CD4-positive, alpha-beta T cell treated with Interferon gamma for 1 hour (primary cell): ENCODE results near the gene GPBP1L1.
A peak's percentile ranks its signal among the peaks of the same experiment; 100 is the strongest.
"Not testable (repeated sequence)": the region's sequence is repeated elsewhere in the genome, so short reads cannot be mapped to it uniquely, and the experiment has no call there.

Source experiments
- DNase-seq: peaks from one replicate; pipeline ENCODE4 v3.0.0-alpha.2; 2020

GPBP1L1 gene, protein sequence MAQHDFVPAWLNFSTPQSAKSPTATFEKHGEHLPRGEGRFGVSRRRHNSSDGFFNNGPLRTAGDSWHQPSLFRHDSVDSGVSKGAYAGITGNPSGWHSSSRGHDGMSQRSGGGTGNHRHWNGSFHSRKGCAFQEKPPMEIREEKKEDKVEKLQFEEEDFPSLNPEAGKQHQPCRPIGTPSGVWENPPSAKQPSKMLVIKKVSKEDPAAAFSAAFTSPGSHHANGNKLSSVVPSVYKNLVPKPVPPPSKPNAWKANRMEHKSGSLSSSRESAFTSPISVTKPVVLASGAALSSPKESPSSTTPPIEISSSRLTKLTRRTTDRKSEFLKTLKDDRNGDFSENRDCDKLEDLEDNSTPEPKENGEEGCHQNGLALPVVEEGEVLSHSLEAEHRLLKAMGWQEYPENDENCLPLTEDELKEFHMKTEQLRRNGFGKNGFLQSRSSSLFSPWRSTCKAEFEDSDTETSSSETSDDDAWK

DNA sequence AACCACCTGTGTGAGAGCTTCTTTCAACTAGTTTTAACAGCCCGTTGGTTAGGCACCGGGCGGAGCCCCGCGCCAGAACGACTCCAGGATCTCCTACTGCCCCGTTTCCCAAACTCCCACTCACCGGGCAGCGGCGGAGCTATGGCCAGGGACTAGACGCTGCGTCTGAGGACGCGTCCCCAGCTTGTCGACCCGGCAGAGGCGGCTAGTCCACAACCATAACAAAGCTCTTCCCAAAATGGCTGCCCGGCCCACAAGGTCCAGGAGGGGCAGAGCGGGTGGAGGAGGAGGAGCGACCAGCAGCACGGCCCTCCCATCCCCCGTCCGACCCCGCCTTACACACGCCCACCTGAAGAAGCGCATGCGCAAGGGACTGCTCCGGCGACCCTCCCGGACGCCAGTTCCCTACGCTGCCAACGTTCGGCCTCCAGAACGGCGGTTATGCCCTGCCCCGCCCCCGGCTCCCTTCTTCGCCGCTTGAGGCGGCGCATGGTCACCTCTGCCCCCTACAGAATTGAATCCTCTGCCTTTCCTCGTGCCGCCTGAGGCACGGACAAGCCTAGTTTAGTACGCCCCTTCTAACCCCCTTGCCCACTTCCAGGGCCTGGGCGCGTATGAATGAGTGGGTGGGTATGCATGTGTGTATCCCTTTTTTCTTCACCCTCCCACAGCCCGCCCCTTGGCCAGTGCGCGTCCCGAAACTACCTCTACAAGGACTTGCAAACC lies at the start of gene GPBP1L1:
GPBP1L1 (minus strand) TSS at position 246 of the 726 bp plus-strand sequence. CDS start 27,446 bp downstream, outside the sequence.
- peak; percentile 96 for DNase-seq

GRCh38 chr1:45730780-45731319 lies 44.5 kb upstream of the GPBP1L1 start:
- DNase-seq = no peak

- DNase-seq = no peak
These were observed 43.9 kb upstream of the GPBP1L1 start for GRCh38 chr1:45730075-45730779.

- DNase-seq = not testable (repeated sequence)
These were observed 39.7 kb upstream of the GPBP1L1 start for GRCh38 chr1:45726007-45726406.

- no peak for DNase-seq
These were observed 37.1 kb upstream of the GPBP1L1 start for GRCh38 chr1:45723248-45723930.

DNA sequence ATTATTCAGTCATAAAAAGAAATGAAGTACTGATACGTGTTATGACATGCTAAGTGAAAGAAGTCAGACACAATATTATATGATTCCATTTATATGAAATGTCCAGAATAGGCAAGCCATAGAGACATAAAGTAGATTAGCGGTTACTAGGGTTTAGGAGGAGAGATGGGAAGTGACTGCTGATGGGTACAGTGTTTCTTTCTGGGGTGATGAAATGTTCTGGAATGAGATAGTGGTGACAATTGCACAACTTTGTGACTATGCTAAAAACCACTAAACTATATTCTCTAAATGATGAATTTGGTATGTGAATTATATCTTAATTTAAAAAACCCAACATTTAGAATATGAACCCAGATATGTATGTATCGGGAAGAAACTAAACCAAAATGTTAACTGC lies 36.5 kb upstream of the GPBP1L1 start:
- no peak for DNase-seq

GRCh38 chr1:45721207-45721606 lies 34.9 kb upstream of the GPBP1L1 start:
- DNase-seq = no peak

DNA sequence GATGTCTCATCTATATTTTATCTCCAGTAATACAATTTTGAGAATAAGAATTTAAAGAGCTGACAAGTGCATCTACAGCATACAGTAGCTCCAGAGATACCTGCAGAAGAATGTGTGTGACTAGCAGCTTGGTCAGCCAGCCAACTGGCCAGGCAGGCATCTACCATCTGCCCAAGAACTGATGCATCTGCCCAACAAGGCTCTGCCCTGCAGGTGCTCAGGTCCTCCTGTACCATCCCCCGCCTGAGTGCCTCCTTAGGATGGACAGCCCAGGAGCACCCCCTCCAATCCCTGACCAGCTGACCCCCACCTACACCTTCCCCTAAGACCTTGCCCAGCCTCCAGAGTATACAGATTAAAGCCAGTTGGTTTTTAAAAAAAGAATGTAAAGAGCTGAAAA lies 32.0 kb upstream of the GPBP1L1 start:
- no peak for DNase-seq

DNA sequence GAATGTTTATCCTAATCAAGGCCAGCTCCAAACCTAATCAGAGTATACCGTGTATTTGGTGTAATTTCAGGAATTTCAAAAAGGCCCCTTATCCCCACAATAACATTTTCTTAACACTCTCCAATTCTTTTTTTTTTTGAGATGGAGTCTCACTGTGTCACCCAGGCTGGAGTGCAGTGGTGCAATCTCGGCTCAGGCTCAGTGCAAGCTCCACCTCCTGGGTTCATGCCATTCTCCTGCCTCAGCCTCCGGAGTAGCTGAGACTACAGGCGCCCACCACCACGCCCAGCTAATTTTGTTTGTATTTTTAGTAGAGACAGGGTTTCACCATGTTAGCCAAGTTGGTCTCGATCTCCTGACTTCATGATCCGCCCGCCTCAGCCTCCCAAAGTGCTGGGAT lies 31.1 kb upstream of the GPBP1L1 start:
- not testable (repeated sequence) for DNase-seq

DNA sequence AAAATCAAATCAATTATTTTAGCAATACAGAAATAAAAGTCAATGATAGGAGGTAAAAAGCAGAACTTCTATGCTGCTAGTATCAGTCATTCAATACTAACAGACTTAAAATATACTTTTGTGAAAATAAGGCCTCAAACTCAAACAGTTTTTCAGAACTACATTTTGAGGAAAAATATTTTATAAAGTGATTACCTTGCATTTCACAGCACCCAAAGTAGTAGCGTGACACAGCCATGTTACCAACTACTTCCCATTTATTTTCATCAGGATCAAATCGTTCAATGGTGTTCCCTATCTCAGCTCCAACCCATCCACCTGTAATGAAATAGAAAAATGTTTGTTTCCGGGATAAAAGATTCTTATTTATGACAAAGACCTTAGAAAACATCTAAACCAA lies 30.4 kb upstream of the GPBP1L1 start:
- DNase-seq = no peak

DNA sequence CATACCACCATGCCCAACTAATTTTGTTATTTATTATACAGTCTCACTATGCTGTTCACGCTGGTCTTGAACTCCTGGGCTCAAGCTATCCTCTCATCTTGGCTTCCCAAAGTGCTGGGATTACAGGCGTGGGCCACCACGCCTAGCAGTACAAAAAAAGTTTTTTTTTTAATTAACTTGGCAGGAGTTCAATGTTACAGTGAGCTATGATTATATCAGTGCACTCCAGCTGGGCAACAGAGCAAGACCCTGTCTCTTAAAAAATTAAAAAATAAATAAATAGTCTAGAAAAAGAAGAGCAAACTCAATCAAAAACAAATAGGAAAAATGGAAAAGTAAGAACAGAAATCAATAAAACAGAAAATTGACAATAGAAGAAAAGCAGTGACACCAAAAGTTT lies 27.4 kb upstream of the GPBP1L1 start:
- no peak for DNase-seq

DNA sequence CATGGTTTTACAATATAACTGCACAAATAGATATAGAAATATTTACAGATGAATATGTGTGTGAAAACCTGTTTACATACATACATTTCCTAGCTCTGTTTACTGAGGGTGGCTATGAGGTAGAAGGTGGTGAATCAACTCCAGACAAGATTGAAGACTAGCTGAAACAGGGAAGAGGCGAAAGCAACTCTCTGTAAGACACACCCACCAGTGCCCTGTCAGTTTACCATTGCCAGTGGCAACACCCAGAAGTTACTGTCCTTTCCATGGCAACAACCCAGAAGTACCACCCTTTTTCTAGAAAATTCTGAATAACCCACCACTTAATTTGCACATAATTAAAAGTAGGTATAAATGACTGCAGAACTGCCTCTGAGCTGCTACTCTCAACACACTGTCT lies 18.3 kb upstream of the GPBP1L1 start:
- no peak for DNase-seq

DNA sequence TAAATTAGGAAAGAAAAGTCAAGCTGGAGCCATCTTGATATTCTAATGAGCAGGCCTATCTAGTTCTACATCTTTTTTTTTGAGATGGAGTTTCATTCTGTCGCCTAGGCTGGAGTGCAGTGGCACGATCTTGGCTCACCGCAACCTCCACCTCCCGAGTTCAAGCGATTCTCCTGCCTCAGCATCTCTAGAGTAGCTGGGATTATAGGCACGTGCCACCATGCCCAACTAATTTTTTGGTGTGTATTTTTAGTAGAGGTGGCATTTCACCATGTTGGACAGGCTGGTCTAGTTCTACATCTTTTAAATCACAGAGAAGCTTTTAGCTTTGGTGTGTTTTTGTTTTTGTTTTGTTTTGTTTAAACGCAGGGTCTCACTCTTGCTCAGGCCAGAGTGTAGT lies 8.5 kb upstream of the GPBP1L1 start:
- DNase-seq = no peak

GRCh38 chr1:45693811-45694210 lies 7.5 kb upstream of the GPBP1L1 start:
- not testable (repeated sequence) for DNase-seq

GRCh38 chr1:45687754-45688740 lies 1.7 kb upstream of the GPBP1L1 start, which contains the start of gene TMEM69:
Gene TMEM69 (plus strand): TSS chr1:45688181. CDS start chr1:45691069, 2,888 bp downstream.
- peak; percentile 79 for DNase-seq

- peak; percentile 99 for DNase-seq
These were observed 851 bp upstream of the GPBP1L1 start for GRCh38 chr1:45687014-45687753.

DNA sequence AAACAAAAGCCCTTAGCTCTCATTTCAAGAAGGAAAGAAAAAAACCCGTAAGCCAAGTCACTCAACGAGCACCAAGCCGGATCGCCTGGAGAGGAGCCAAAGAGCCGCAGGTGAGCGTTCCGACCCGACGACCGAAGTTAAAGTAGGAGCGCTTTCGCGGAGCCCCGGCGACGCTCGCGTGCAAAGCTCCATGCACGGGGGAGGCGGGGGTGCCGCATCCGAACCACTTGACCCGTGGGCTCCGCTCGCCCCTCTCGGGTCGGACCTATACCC lies 382 bp downstream of the GPBP1L1 start:
- DNase-seq = peak; percentile 52

DNA sequence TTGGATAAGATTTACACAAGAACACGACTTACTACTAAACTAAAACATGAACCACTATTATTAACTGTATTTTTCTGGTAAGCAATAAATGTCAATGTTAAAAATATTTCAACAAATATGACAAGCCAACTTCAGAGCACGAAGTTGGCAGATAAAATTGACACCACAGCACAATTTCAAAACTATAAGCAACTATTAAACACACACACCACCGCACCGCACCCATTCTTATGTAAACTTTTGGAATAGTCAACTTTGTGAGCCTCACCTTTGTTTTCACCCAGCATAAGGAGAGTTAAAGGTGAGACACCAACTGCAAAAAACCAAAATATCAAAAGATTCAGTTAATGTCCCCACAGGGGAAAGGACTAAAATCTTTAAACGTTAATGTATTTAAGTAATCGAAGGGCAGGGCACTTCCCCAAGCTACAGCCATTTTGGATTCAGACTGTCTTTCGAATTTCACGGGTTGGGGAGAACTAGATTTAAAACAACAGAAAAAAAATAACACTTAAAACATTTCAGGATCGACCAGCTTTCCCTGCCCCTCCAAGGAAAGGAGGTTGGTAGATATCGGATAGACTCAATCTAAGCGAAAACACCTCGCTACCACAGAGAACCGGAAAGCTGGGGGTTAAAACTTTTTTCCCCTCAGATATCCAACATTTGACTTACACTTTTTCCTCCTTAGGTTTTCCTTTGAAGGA lies 872 bp downstream of the GPBP1L1 start:
- DNase-seq = no peak

- DNase-seq = no peak
These were observed 1.9 kb downstream of the GPBP1L1 start for GRCh38 chr1:45684402-45684801.

GRCh38 chr1:45682942-45683341 lies 3.4 kb downstream of the GPBP1L1 start:
- DNase-seq = no peak
